ENCODE data around the gene PLEKHG3.

The PLEKHG3 gene

DNA sequence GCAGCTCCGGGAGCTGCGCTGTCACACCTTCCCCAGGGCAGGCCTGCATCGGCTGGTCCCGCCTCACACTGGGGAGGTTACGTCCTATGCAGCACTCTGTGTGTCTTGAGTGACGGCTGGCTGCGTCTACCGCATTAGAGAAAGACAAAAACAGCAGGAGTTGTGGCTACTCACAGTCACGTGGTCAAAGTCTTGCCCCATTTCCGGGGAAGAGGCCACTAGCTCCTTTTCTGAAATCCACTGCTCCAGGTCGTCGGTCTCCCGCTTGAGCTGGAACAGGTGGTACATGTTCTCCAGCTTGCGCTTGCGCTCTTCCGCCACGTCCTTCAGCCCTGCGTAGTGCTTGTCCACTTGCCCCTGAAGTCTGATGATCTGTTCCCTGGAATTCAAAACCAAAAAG lies 68.8 kb downstream of the PLEKHG3 start:
- H3K36me3 ChIP-seq (replicated peaks; ENCODE audit: insufficient read depth, low read length), result no peaks in the 10 kb centered on the region
- H3F3A ChIP-seq (ENCODE audit: insufficient read depth, low read length), result no peaks in the 10 kb centered on the region
- H3K4me1 ChIP-seq (ENCODE audit: low read length), result no peaks in the 10 kb centered on the region
- H2AFZ ChIP-seq (ENCODE audit: low read length), result no peak overlapping the region
- DNase-seq, result no peak
- H3K9ac ChIP-seq (ENCODE audit: low read length), result no peak overlapping the region
- H4K20me1 ChIP-seq (ENCODE audit: insufficient read depth, low read length), result no peaks in the 10 kb centered on the region
- H3K9me2 ChIP-seq (replicated peaks; ENCODE audit: insufficient read depth, low read length), result no peaks in the 10 kb centered on the region
- H3K4me3 ChIP-seq (ENCODE audit: low read length), result no peak overlapping the region
- no peaks in the 10 kb centered on the region for H3K27me3 ChIP-seq (replicated peaks; ENCODE audit: insufficient read depth, low read length)
- no peaks in the 10 kb centered on the region for H3K79me2 ChIP-seq (ENCODE audit: low read length)
- no peaks in the 10 kb centered on the region for H3K9me3 ChIP-seq (replicated peaks; ENCODE audit: insufficient read depth, low read length)
- TF ChIP-seq EZH2 (optimal IDR thresholded peaks at IDR 0.05; ENCODE audit: low read depth, low read length) (no peak), EZH2phosphoT487 (IDR thresholded peaks at IDR 0.05; ENCODE audit: low read length) (no peak)
- TF ChIP-seq, protein P1, sequence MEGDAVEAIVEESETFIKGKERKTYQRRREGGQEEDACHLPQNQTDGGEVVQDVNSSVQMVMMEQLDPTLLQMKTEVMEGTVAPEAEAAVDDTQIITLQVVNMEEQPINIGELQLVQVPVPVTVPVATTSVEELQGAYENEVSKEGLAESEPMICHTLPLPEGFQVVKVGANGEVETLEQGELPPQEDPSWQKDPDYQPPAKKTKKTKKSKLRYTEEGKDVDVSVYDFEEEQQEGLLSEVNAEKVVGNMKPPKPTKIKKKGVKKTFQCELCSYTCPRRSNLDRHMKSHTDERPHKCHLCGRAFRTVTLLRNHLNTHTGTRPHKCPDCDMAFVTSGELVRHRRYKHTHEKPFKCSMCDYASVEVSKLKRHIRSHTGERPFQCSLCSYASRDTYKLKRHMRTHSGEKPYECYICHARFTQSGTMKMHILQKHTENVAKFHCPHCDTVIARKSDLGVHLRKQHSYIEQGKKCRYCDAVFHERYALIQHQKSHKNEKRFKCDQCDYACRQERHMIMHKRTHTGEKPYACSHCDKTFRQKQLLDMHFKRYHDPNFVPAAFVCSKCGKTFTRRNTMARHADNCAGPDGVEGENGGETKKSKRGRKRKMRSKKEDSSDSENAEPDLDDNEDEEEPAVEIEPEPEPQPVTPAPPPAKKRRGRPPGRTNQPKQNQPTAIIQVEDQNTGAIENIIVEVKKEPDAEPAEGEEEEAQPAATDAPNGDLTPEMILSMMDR (IDR thresholded peaks at IDR 0.05; ENCODE audit: low read length), result no peak
- H3K4me2 ChIP-seq (ENCODE audit: low read depth, low read length), result no peak overlapping the region
- no peak overlapping the region for H3K27ac ChIP-seq (ENCODE audit: low read length)

DNA sequence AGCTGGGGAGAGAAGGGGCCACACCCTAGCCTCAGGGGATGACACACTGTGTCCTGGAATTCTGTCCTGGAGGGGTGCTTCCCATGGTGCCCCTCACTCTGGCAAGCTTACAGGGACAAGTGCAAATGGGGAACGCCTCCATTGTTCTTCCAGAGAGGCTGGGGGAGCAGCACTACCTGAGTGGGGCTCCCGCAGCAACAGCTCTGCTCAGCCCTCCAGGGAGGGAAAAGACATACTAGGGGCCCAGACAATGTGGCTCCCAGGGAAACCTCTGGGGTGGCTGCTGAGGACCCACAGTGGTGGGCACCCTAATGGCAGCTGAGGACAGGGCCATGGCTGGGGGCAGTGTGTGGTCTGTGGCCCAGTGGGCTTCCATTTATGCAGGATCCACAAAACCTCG lies 69.4 kb downstream of the PLEKHG3 start:
- no peak for DNase-seq
- H3F3A ChIP-seq (ENCODE audit: insufficient read depth, low read length), result no peaks in the 10 kb centered on the region
- H3K4me3 ChIP-seq (ENCODE audit: low read length), result no peak overlapping the region
- no peaks in the 10 kb centered on the region for H3K4me1 ChIP-seq (ENCODE audit: low read length)
- no peaks in the 10 kb centered on the region for H3K36me3 ChIP-seq (replicated peaks; ENCODE audit: insufficient read depth, low read length)
- no peak overlapping the region for H3K9ac ChIP-seq (ENCODE audit: low read length)
- H2AFZ ChIP-seq (ENCODE audit: low read length), result no peak overlapping the region
- H3K27me3 ChIP-seq (replicated peaks; ENCODE audit: insufficient read depth, low read length), result no peaks in the 10 kb centered on the region
- H3K79me2 ChIP-seq (ENCODE audit: low read length), result no peaks in the 10 kb centered on the region
- TF ChIP-seq EZH2phosphoT487 (IDR thresholded peaks at IDR 0.05; ENCODE audit: low read length), result no peak
- TF ChIP-seq, protein P1 (IDR thresholded peaks at IDR 0.05; ENCODE audit: low read length), result no peak
- no peaks in the 10 kb centered on the region for H3K9me3 ChIP-seq (replicated peaks; ENCODE audit: insufficient read depth, low read length)
- no peak overlapping the region for H3K4me2 ChIP-seq (ENCODE audit: low read depth, low read length)
- H3K9me2 ChIP-seq (replicated peaks; ENCODE audit: insufficient read depth, low read length), result no peaks in the 10 kb centered on the region
- no peak overlapping the region for H3K27ac ChIP-seq (ENCODE audit: low read length)
- H4K20me1 ChIP-seq (ENCODE audit: insufficient read depth, low read length), result no peaks in the 10 kb centered on the region

DNA sequence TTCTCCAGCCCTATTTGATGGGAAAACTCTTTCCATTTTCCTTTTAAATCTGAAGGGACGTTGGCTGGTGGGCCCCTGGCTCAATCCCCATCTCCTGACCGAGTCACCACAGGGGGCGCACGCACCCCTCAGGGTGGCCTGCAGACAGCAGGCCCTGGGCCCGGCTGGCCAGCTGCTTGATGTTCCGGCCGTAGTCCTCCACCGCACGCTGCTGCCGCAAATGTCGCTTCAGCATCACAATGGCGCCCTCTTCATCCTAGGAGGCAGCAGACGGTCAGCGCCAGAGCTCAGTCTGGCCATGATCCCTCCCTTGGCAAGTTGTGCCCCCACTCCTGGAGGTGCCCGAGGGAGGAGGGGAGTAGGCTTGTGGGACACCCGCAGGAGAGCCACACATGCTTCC lies 70.0 kb downstream of the PLEKHG3 start:
- no peak for TF ChIP-seq EZH2phosphoT487 (IDR thresholded peaks at IDR 0.05; ENCODE audit: low read length)
- TF ChIP-seq, protein P1 (IDR thresholded peaks at IDR 0.05; ENCODE audit: low read length), result no peak
- TF ChIP-seq EZH2 (optimal IDR thresholded peaks at IDR 0.05; ENCODE audit: low read depth, low read length), result no peak
- H3K27me3 ChIP-seq (replicated peaks; ENCODE audit: insufficient read depth, low read length), result no peaks in the 10 kb centered on the region
- no peaks in the 10 kb centered on the region for H3F3A ChIP-seq (ENCODE audit: insufficient read depth, low read length)
- no peak overlapping the region for H3K4me2 ChIP-seq (ENCODE audit: low read depth, low read length)
- no peaks in the 10 kb centered on the region for H3K79me2 ChIP-seq (ENCODE audit: low read length)
- H3K9me2 ChIP-seq (replicated peaks; ENCODE audit: insufficient read depth, low read length), result no peaks in the 10 kb centered on the region
- no peak overlapping the region for H3K4me3 ChIP-seq (ENCODE audit: low read length)
- no peak for DNase-seq
- no peaks in the 10 kb centered on the region for H3K36me3 ChIP-seq (replicated peaks; ENCODE audit: insufficient read depth, low read length)
- H3K9me3 ChIP-seq (replicated peaks; ENCODE audit: insufficient read depth, low read length), result no peaks in the 10 kb centered on the region
- no peak overlapping the region for H3K9ac ChIP-seq (ENCODE audit: low read length)
- H3K27ac ChIP-seq (ENCODE audit: low read length), result no peak overlapping the region
- H3K4me1 ChIP-seq (ENCODE audit: low read length), result no peaks in the 10 kb centered on the region
- H4K20me1 ChIP-seq (ENCODE audit: insufficient read depth, low read length), result no peaks in the 10 kb centered on the region
- no peak overlapping the region for H2AFZ ChIP-seq (ENCODE audit: low read length)

Data from MM.1S (cell line).